Erythroblast (primary cell): ENCODE data around the gene AGO4.

Experiments
- GATA1 ChIP-seq: IDR thresholded peaks from 2 replicates; pipeline ENCODE4 v1.6.1; 2011; ENCODE audit warnings: low read depth, mild to moderate bottlenecking, control low read depth, low read length, moderate library complexity
- POLR2A ChIP-seq: IDR thresholded peaks from 2 replicates; pipeline ENCODE4 v1.6.1; 2011; ENCODE audit warnings: mild to moderate bottlenecking, low read length

- no peak for TF ChIP-seq POLR2A
- no peak for TF ChIP-seq GATA1
Observed at GRCh38 chr1:35863136-35863535, 55.3 kb downstream of the AGO4 start.
